Skeletal muscle cell (primary cell): ENCODE results near the gene ZNF578.
"Not testable (repeated sequence)": the region's sequence is repeated elsewhere in the genome, so short reads cannot be mapped to it uniquely, and the experiment has no call there.

Experiments
- DNase-seq: peaks from one replicate; pipeline ENCODE4 v3.0.0-alpha.2; 2010; ENCODE audit warnings: low read depth
- H3K4me3 ChIP-seq: 2 replicates; pipeline ENCODE4 v1.5.1; 2011; ENCODE audit warnings: low read depth, mild to moderate bottlenecking, control low read depth, low read length, moderate library complexity

ZNF578 gene

GRCh38 chr19:52453324-52454094, at the start of gene ZNF578:
Gene ZNF578, plus strand, starts transcription at chr19:52453553. Its CDS starts 48,293 bp downstream, at chr19:52501846.
- peak within 1 kb of the TSS; percentile 73 for H3K4me3 ChIP-seq
- peak; percentile 66 for DNase-seq

- DNase-seq: no peak
- no peak overlapping the region for H3K4me3 ChIP-seq
Measured at GRCh38 chr19:52410276-52410675, 43.1 kb upstream of the ZNF578 start.

- DNase-seq: no peak
- H3K4me3 ChIP-seq: no peak overlapping the region
Measured at GRCh38 chr19:52415711-52416110, 37.6 kb upstream of the ZNF578 start.

- no peak for DNase-seq
- no peak within 1 kb of the TSS for H3K4me3 ChIP-seq
Measured at GRCh38 chr19:52428937-52429336, 24.4 kb upstream of the ZNF578 start, which contains the start of gene ZNF534. Gene ZNF534, plus strand, starts transcription at chr19:52429148. Its CDS starts 2,327 bp downstream, at chr19:52431475.

- no peak for DNase-seq
Measured at GRCh38 chr19:52442179-52442578, 11.2 kb upstream of the ZNF578 start.

GRCh38 chr19:52444506-52444905, 8.8 kb upstream of the ZNF578 start:
- no peak for DNase-seq
- H3K4me3 ChIP-seq: no peak overlapping the region

More at GRCh38 chr19:52442179-52442578, 11.2 kb upstream of the ZNF578 start:
- no peak overlapping the region for H3K4me3 ChIP-seq

- no peak overlapping the region for H3K4me3 ChIP-seq
- no peak for DNase-seq
Measured at GRCh38 chr19:52451241-52451640, 2.1 kb upstream of the ZNF578 start.

- DNase-seq: no peak
- H3K4me3 ChIP-seq: no peak overlapping the region
Measured at GRCh38 chr19:52464798-52465470, 11.6 kb downstream of the ZNF578 start.

GRCh38 chr19:52473655-52474350, 20.4 kb downstream of the ZNF578 start:
- no peak overlapping the region for H3K4me3 ChIP-seq
- DNase-seq: no peak

- no peak for DNase-seq
- no peak overlapping the region for H3K4me3 ChIP-seq
Measured at GRCh38 chr19:52474351-52475127, 21.2 kb downstream of the ZNF578 start.

- DNase-seq, H3K4me3 ChIP-seq: not testable (repeated sequence)
Measured at GRCh38 chr19:52484111-52484743, 30.9 kb downstream of the ZNF578 start.

- not testable (repeated sequence) for DNase-seq, H3K4me3 ChIP-seq
Measured at GRCh38 chr19:52485064-52485463, 31.7 kb downstream of the ZNF578 start.

GRCh38 chr19:52485561-52486240, 32.3 kb downstream of the ZNF578 start:
- H3K4me3 ChIP-seq, DNase-seq: not testable (repeated sequence)

- DNase-seq: no peak
- no peak overlapping the region for H3K4me3 ChIP-seq
Measured at GRCh38 chr19:52492201-52492993, 39.0 kb downstream of the ZNF578 start.

GRCh38 chr19:52492994-52493470, 39.7 kb downstream of the ZNF578 start:
- DNase-seq: no peak
- H3K4me3 ChIP-seq: no peak overlapping the region

- H3K4me3 ChIP-seq: no peak overlapping the region
- no peak for DNase-seq
Measured at GRCh38 chr19:52494518-52494917, 41.2 kb downstream of the ZNF578 start.

- no peak overlapping the region for H3K4me3 ChIP-seq
- DNase-seq: no peak
Measured at GRCh38 chr19:52498571-52498970, 45.2 kb downstream of the ZNF578 start.
